Measurements from ENCODE around the gene DRD4. TPM values are rescaled to one million over a fixed set of nuclear protein-coding genes. Genes with fewer than 3 reads are reported as not detected.
"Not testable (repeated sequence)": the region's sequence is repeated elsewhere in the genome, so short reads cannot be mapped to it uniquely, and the experiment has no call there.

Gene DRD4
- total RNA-seq, 1 experiment from 2014 or later = not detected

GRCh38 chr11:686451-687243 lies 49.6 kb downstream of the DRD4 start:
- H3K27me3 ChIP-seq = no peaks in the 10 kb centered on the region
- no peak overlapping the region for H3K27ac ChIP-seq
- no peak for DNase-seq
- peaks cover 47% of the 10 kb centered on the region for H3K36me3 ChIP-seq
- H3K9me3 ChIP-seq (replicated peaks) = no peaks in the 10 kb centered on the region
- no peaks in the 10 kb centered on the region for H3K4me1 ChIP-seq
- H3K4me3 ChIP-seq = no peak overlapping the region

DNA sequence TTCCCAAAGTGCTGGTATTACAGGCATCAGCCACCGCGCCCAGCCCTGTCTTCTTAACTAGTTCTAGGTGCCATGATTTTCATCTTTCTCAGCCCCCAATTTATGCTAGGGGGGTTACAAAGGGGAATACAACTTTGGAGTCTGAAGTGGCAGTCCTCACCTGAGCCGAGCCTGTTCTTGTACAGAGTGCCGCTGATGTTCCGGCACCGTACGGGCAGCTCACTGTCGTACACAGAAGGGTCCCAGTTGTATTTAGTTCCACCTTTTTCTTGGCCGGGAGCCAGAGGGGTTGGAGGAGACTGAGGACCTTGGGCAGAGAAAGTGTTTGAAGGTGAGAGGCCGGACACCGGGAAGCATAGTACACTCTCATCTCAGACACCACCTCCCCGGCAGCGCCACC lies 50.7 kb downstream of the DRD4 start:
- no peak overlapping the region for H3K27ac ChIP-seq
- H3K36me3 ChIP-seq = peaks cover 41% of the 10 kb centered on the region
- DNase-seq = no peak
- no peaks in the 10 kb centered on the region for H3K4me1 ChIP-seq
- no peaks in the 10 kb centered on the region for H3K27me3 ChIP-seq
- H3K9me3 ChIP-seq (replicated peaks) = no peaks in the 10 kb centered on the region
- H3K4me3 ChIP-seq = no peak overlapping the region

GRCh38 chr11:688681-689080 lies 51.6 kb downstream of the DRD4 start:
- no peak overlapping the region for H3K4me3 ChIP-seq
- no peaks in the 10 kb centered on the region for H3K27me3 ChIP-seq
- H3K27ac ChIP-seq = no peak overlapping the region
- DNase-seq = no peak
- H3K4me1 ChIP-seq = peaks cover 8% of the 10 kb centered on the region
- H3K36me3 ChIP-seq = peaks cover 31% of the 10 kb centered on the region
- no peaks in the 10 kb centered on the region for H3K9me3 ChIP-seq (replicated peaks)

DNA sequence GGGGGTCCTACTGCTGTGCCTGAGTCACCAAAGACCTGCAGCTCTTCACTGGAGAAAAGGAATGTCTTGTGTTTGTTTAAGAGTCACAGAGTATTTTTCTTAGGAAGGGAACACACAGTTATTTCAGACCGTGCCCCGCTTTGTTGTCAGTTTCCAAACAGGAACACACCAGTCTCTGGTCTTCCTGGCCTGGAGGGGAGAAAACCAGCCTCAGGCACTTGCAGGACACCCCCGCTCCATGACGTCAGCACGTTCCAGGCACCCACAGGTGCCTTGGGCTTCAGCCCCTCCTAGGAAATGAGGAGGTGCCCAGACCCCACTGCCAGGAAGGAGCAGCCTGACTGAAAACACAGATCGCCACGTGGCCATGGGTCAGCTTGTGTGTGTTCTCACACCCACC lies 52.6 kb downstream of the DRD4 start:
- H3K4me3 ChIP-seq = no peak overlapping the region
- no peaks in the 10 kb centered on the region for H3K9me3 ChIP-seq (replicated peaks)
- H3K36me3 ChIP-seq = peaks cover 25% of the 10 kb centered on the region
- H3K27me3 ChIP-seq = no peaks in the 10 kb centered on the region
- H3K4me1 ChIP-seq = peaks cover 11% of the 10 kb centered on the region
- no peak overlapping the region for H3K27ac ChIP-seq
- no peak for DNase-seq

GRCh38 chr11:690244-690643 lies 53.2 kb downstream of the DRD4 start:
- H3K27ac ChIP-seq; H3K27me3 ChIP-seq; H3K9me3 ChIP-seq (replicated peaks); DNase-seq; H3K4me3 ChIP-seq: not testable (repeated sequence)
- H3K4me1 ChIP-seq = peaks cover 11% of the 10 kb centered on the region
- H3K36me3 ChIP-seq = peaks cover 23% of the 10 kb centered on the region

Other genes with a start within 250 kb of the DRD4 start
- gene PKP3, start 243.1 kb upstream of the DRD4 start, total RNA-seq (2014; rRNA removed; shearing (Covaris generic)) = 0.18 TPM in 1 of 2 replicates, not detected in the other
- not detected in 2 replicates for gene SIGIRR, start 222.3 kb upstream of the DRD4 start, total RNA-seq (2014; rRNA removed; shearing (Covaris generic))
- 0.61 and 0.73 TPM in 2 replicates for gene ANO9, start 195.3 kb upstream of the DRD4 start, total RNA-seq (2014; rRNA removed; shearing (Covaris generic))
- 30.9 and 34.4 TPM in 2 replicates for gene PTDSS2, start 187.0 kb upstream of the DRD4 start, total RNA-seq (2014; rRNA removed; shearing (Covaris generic))
- 82.4 and 84.7 TPM in 2 replicates for gene RNH1, start 130.0 kb upstream of the DRD4 start, total RNA-seq (2014; rRNA removed; shearing (Covaris generic))
- gene HRAS, start 101.7 kb upstream of the DRD4 start, total RNA-seq (2014; rRNA removed; shearing (Covaris generic)) = 75.7 and 80.1 TPM in 2 replicates
- gene LRRC56, start 99.7 kb upstream of the DRD4 start, total RNA-seq (2014; rRNA removed; shearing (Covaris generic)) = 0.08 and 0.20 TPM in 2 replicates
- 0.43 and 0.51 TPM in 2 replicates for gene LMNTD2, start 76.5 kb upstream of the DRD4 start, total RNA-seq (2014; rRNA removed; shearing (Covaris generic))
- 6.9 and 7.4 TPM in 2 replicates for gene RASSF7, start 76.3 kb upstream of the DRD4 start, total RNA-seq (2014; rRNA removed; shearing (Covaris generic))
- 30.8 and 34.3 TPM in 2 replicates for gene PHRF1, start 60.8 kb upstream of the DRD4 start, total RNA-seq (2014; rRNA removed; shearing (Covaris generic))
- gene IRF7, start 21.3 kb upstream of the DRD4 start, total RNA-seq (2014; rRNA removed; shearing (Covaris generic)) = 3.6 and 5.8 TPM in 2 replicates
- not detected in 2 replicates for gene CDHR5, start 12.3 kb upstream of the DRD4 start, total RNA-seq (2014; rRNA removed; shearing (Covaris generic))
- not detected in 2 replicates for gene SCT, start 10.1 kb upstream of the DRD4 start, total RNA-seq (2014; rRNA removed; shearing (Covaris generic))
- 26.6 and 33.6 TPM in 2 replicates for gene DEAF1, start 58.0 kb downstream of the DRD4 start, total RNA-seq (2014; rRNA removed; shearing (Covaris generic))
- 10.7 and 17.7 TPM in 2 replicates for gene TMEM80, start 58.5 kb downstream of the DRD4 start, total RNA-seq (2014; rRNA removed; shearing (Covaris generic))
- 12.7 and 18.5 TPM in 2 replicates for gene EPS8L2, start 69.0 kb downstream of the DRD4 start, total RNA-seq (2014; rRNA removed; shearing (Covaris generic))
- gene TALDO1, start 110.2 kb downstream of the DRD4 start, total RNA-seq (2014; rRNA removed; shearing (Covaris generic)) = 107 and 108 TPM in 2 replicates
- gene GATD1, start 140.2 kb downstream of the DRD4 start, total RNA-seq (2014; rRNA removed; shearing (Covaris generic)) = 28.9 and 39.9 TPM in 2 replicates
- 1.5 TPM in 2 replicates for gene CEND1, start 152.8 kb downstream of the DRD4 start, total RNA-seq (2014; rRNA removed; shearing (Covaris generic))
- 20.2 and 22.4 TPM in 2 replicates for gene SLC25A22, start 161.0 kb downstream of the DRD4 start, total RNA-seq (2014; rRNA removed; shearing (Covaris generic))
- gene PIDD1, start 168.0 kb downstream of the DRD4 start, total RNA-seq (2014; rRNA removed; shearing (Covaris generic)) = 18.3 and 21.2 TPM in 2 replicates
- gene RPLP2, start 172.7 kb downstream of the DRD4 start, total RNA-seq (2014; rRNA removed; shearing (Covaris generic)) = 1,150 and 1,247 TPM in 2 replicates
- 16.5 and 19.6 TPM in 2 replicates for gene PNPLA2, start 181.6 kb downstream of the DRD4 start, total RNA-seq (2014; rRNA removed; shearing (Covaris generic))
- gene CRACR2B, start 190.7 kb downstream of the DRD4 start, total RNA-seq (2014; rRNA removed; shearing (Covaris generic)) = 1.6 and 1.9 TPM in 2 replicates
- gene CD151, start 195.7 kb downstream of the DRD4 start, total RNA-seq (2014; rRNA removed; shearing (Covaris generic)) = 122 and 133 TPM in 2 replicates
- gene POLR2L, start 205.3 kb downstream of the DRD4 start, total RNA-seq (2014; rRNA removed; shearing (Covaris generic)) = 292 and 344 TPM in 2 replicates
- gene TSPAN4, start 205.6 kb downstream of the DRD4 start, total RNA-seq (2014; rRNA removed; shearing (Covaris generic)) = 26.0 and 26.9 TPM in 2 replicates

Data from SJCRH30 (cell line).